Suprapubic skin (tissue), 4 donors: ENCODE data around the gene IL6.

Source experiments
- CTCF ChIP-seq, 2 donors: fragments of 200-600 bp in 1 of 2; fragments of 450-650 bp in 1 of 2; sonication (generic) in 1 of 2; IDR thresholded peaks; one replicate each; pipeline ENCODE4 v1.5.1; 2016 to 2019; ENCODE audit warnings: antibody characterized with exemption in 2 of 2, mild to moderate bottlenecking in 1 of 2, moderate library complexity in 1 of 2
- EP300 ChIP-seq: sonication (generic); formaldehyde crosslinking; IDR thresholded peaks from one replicate; pipeline ENCODE4 v1.6.1; 2017; ENCODE audit warnings: antibody characterized with exemption
- POLR2A ChIP-seq, 2 donors: fragments of 450-650 bp; IDR thresholded peaks; one replicate each; pipeline ENCODE4 v1.6.1; 2017; ENCODE audit warnings: antibody characterized with exemption in 2 of 2, mild to moderate bottlenecking in 2 of 2, moderate library complexity in 2 of 2
- POLR2AphosphoS5 ChIP-seq, 3 donors: sonication (generic); formaldehyde crosslinking; IDR thresholded peaks; one replicate each; pipeline ENCODE4 v1.6.1; 2017; ENCODE audit warnings: antibody characterized with exemption in 3 of 3

GRCh38 chr7:22732556-22733126 is 5.6 kb downstream of the IL6 start:
- TF ChIP-seq POLR2A (IDR thresholded peaks at IDR 0.05): no peak
- no peak for TF ChIP-seq CTCF (IDR thresholded peaks at IDR 0.05)
- no peak for TF ChIP-seq POLR2AphosphoS5 (IDR thresholded peaks at IDR 0.05)
- TF ChIP-seq EP300: no peak
